Measurements from ENCODE around the gene THRSP. TPM values are rescaled to one million over a fixed set of nuclear protein-coding genes. Genes with fewer than 3 reads are reported as not detected.

THRSP gene
- total RNA-seq, 1 experiment from 2014 or later = not detected

- no peaks in the 10 kb centered on the region for H3K27me3 ChIP-seq (ENCODE audit: insufficient read depth, low read length)
- no peaks in the 10 kb centered on the region for H3K9me3 ChIP-seq (ENCODE audit: control insufficient read depth, low read depth, low read length)
- no peak overlapping the region for H2BK15ac ChIP-seq (ENCODE audit: low read depth, low read length)
- no peak overlapping the region for H3K4ac ChIP-seq (ENCODE audit: low read depth, low read length)
- Mint-ChIP-seq H3K36me3 (ENCODE audit: insufficient read depth in 1 of 3, low read depth in 3 of 3) (peaks cover 6 to 10% (median 6%) of the 10 kb centered on the region in 3 experiments; a peak in 6 of 7 replicates), H3K4me1 (no peaks in the 10 kb centered on the region), H3K27ac (no peak overlapping the region), H3K4me3 (no peak overlapping the region), H3K27me3 (ENCODE audit: low read depth) (no peaks in the 10 kb centered on the region), H3K9me3 (no peaks in the 10 kb centered on the region)
- no peak overlapping the region for H2BK12ac ChIP-seq (ENCODE audit: insufficient read length, low read depth, low read length)
- no peak overlapping the region for H4K8ac ChIP-seq (replicated peaks; ENCODE audit: insufficient read length, low read depth, low read length)
- H2BK120ac ChIP-seq (ENCODE audit: low read depth, low read length, poor library complexity, severe bottlenecking) = no peak overlapping the region
- H3K18ac ChIP-seq (ENCODE audit: insufficient read length, low read depth, low read length) = no peak overlapping the region
- TF ChIP-seq CTCF (conservative IDR thresholded peaks at IDR 0.05) = no peak
- H3K79me2 ChIP-seq (ENCODE audit: insufficient read depth, low read length) = no peaks in the 10 kb centered on the region
- H3T11ph ChIP-seq (ENCODE audit: low read length) = no peak overlapping the region
- H3K23me2 ChIP-seq (ENCODE audit: insufficient read length, low read depth, low read length, poor library complexity, severe bottlenecking) = no peaks in the 10 kb centered on the region
- H3K9ac ChIP-seq (ENCODE audit: extremely low read depth, insufficient read length, low read length) = no peak overlapping the region
- H2BK20ac ChIP-seq (ENCODE audit: low read depth, low read length, poor library complexity, severe bottlenecking) = no peak overlapping the region
- H3K23ac ChIP-seq (ENCODE audit: insufficient read length, low read depth, low read length) = no peak overlapping the region
- no peak overlapping the region for H3K56ac ChIP-seq (ENCODE audit: insufficient read length, low read depth, low read length)
- no peak overlapping the region for H2BK5ac ChIP-seq (ENCODE audit: insufficient read length, low read length)
- no CpG with 5 or more reads among the region's 2 CpGs for WGBS (ENCODE audit: extremely low coverage, insufficient read length, low lambda C conversion rate)
- H3K27ac ChIP-seq (ENCODE audit: insufficient read length, low read depth, low read length) = no peak overlapping the region
- H3K79me1 ChIP-seq (ENCODE audit: insufficient read depth, low read depth, low read length, poor library complexity, severe bottlenecking) = no peaks in the 10 kb centered on the region
- H2AFZ ChIP-seq (ENCODE audit: low read length) = no peak overlapping the region
- H2AK5ac ChIP-seq (ENCODE audit: insufficient read length, low read length) = no peak overlapping the region
- H3K4me2 ChIP-seq (ENCODE audit: insufficient read depth, insufficient read length, low read length) = no peak overlapping the region
- no peak overlapping the region for H4K5ac ChIP-seq (ENCODE audit: insufficient read length, low read depth, low read length)
- no peak for DNase-seq
- H3K4me1 ChIP-seq (ENCODE audit: insufficient read depth, low read length) = no peaks in the 10 kb centered on the region
- no peak overlapping the region for H3K14ac ChIP-seq (ENCODE audit: insufficient read depth, low read length)
- no peaks in the 10 kb centered on the region for H4K20me1 ChIP-seq (ENCODE audit: control insufficient read depth, insufficient read depth, insufficient read length)
- no peak overlapping the region for H4K91ac ChIP-seq (ENCODE audit: insufficient read length, low read depth, low read length)
These were observed 990 bp upstream of the THRSP start for GRCh38 chr11:78062671-78063070.

Data from H9 (cell line).